Panc1 (cell line): Measurements from ENCODE around the gene PAH. TPM values are rescaled to one million over a fixed set of nuclear protein-coding genes. Genes with fewer than 3 reads are reported as not detected.
A peak's percentile ranks its signal among the peaks of the same experiment; 100 is the strongest.

Experiments
- ATAC-seq: fragments of 200-7000 bp; cut with Tn5 transposase; 2 replicates; pipeline ENCODE4 v1.9.1; 2020; ENCODE audit warnings: mild to moderate bottlenecking, moderate library complexity
- BruUV-seq: library from RNA; stranded (reverse); fragments of 400-500 nt; replicated peaks from 2 replicates; lab custom pipeline; 2021; lab: Mats Ljungman, UMichigan
- CTCF ChIA-PET: fragments of 300-600 bp; sonication (Branson Sonifier 250); formaldehyde crosslinking; loops from one replicate; lab custom pipeline; 2022; ENCODE audit warnings: antibody characterized with exemption; lab: Charles Lee
- POLR2A ChIA-PET: fragments of 300-600 bp; sonication (Branson Sonifier 250); formaldehyde crosslinking; loops from one replicate; lab custom pipeline; 2022; ENCODE audit warnings: antibody characterized with exemption; lab: Charles Lee
- DNase-seq: peaks from one replicate; pipeline ENCODE4 v3.0.0-alpha.2; 2010; ENCODE audit warnings: low read depth, low spot score
- H3K27ac ChIP-seq: 2 replicates; pipeline ENCODE4 v1.5.1; 2011; ENCODE audit warnings: mild to moderate bottlenecking, low read length, inconsistent platforms
- H3K27me3 ChIP-seq: fragments of 200-500 bp; sonication (Bioruptor generic); 2 replicates; pipeline ENCODE4 v1.6.0; 2014; ENCODE audit warnings: low read length, inconsistent platforms; ENCODE audit not compliant: control insufficient read depth, insufficient read depth
- H3K36me3 ChIP-seq: fragments of 200-500 bp; sonication (Bioruptor generic); 2 replicates; pipeline ENCODE4 v1.5.1; 2014; ENCODE audit warnings: inconsistent platforms, mild to moderate bottlenecking, low read length, moderate library complexity; ENCODE audit not compliant: control insufficient read depth, insufficient read depth
- H3K4me1 ChIP-seq: 2 replicates; pipeline ENCODE4 v1.5.1; 2011; ENCODE audit warnings: inconsistent platforms, mild to moderate bottlenecking, low read length, moderate library complexity; ENCODE audit not compliant: control insufficient read depth, insufficient read depth
- H3K4me3 ChIP-seq, 2 experiments: 2 replicates each; pipeline ENCODE4 v1.5.1; 2011 to 2012; ENCODE audit warnings: low read depth in 2 of 2, low read length in 2 of 2, mild to moderate bottlenecking in 2 of 2, inconsistent platforms in 1 of 2, moderate library complexity in 1 of 2
- H3K9me3 ChIP-seq: fragments of 200-500 bp; sonication (Bioruptor generic); 2 replicates; pipeline ENCODE4 v1.5.1; 2014; ENCODE audit warnings: low read depth, mild to moderate bottlenecking, inconsistent platforms, low read length, moderate library complexity; ENCODE audit not compliant: control insufficient read depth, insufficient read depth
- CTCF ChIP-seq: fragments of 450-650 bp; IDR thresholded peaks from 2 replicates; pipeline ENCODE4 v1.5.1; 2017; ENCODE audit warnings: mild to moderate bottlenecking
- POLR2AphosphoS5 ChIP-seq: IDR thresholded peaks from 2 replicates; pipeline ENCODE4 v1.6.1; 2012; ENCODE audit warnings: mild to moderate bottlenecking, low read depth, low read length, moderate library complexity
- REST ChIP-seq, 2 experiments: IDR thresholded peaks; 2 replicates each; pipeline ENCODE4 v1.6.1; 2011 to 2012; ENCODE audit warnings: low read depth in 2 of 2, control low read depth in 1 of 2, low read length in 1 of 2, mild to moderate bottlenecking in 1 of 2, moderate library complexity in 1 of 2; ENCODE audit not compliant: insufficient read depth in 1 of 2
- SIN3A ChIP-seq: IDR thresholded peaks from 2 replicates; pipeline ENCODE4 v1.6.1; 2012; ENCODE audit warnings: low read depth, mild to moderate bottlenecking, low read length, moderate library complexity, borderline replicate concordance; ENCODE audit not compliant: insufficient read depth
- TCF7L2 ChIP-seq: IDR thresholded peaks from 2 replicates; pipeline ENCODE4 v1.6.1; 2011; ENCODE audit warnings: mild to moderate bottlenecking, low read depth, low read length, inconsistent platforms
- in situ Hi-C: cut with HindIII; loops from 2 replicates; pipeline ENCODE4 v1.10.0; 2016; ENCODE audit warnings: low sequenced_read_pairs, low pct_unique_long_range_greater_than_20kb
- intact Hi-C: fragments of 100-400 bp; cut with micrococcal nuclease; formaldehyde crosslinking; loops from one replicate; pipeline ENCODE4 v1.10.0; 2022; ENCODE audit not compliant: unreplicated experiment
- total RNA-seq: library from RNA; stranded (reverse); gene quantifications from one replicate; pipeline ENCODE4 v1.2.1, GENCODE V29; 2021; ENCODE audit not compliant: unreplicated experiment

PAH gene
- total RNA-seq, 1 experiment from 2014 or later: 0.51 TPM

- in situ Hi-C loops: no loop called here
- DNase-seq: no peak
- H3K27ac ChIP-seq: no peak overlapping the region
- H3K9me3 ChIP-seq: no peaks in the 10 kb centered on the region
- TF ChIP-seq POLR2AphosphoS5 (no peak), SIN3A (no peak), CTCF (no peak), REST (IDR thresholded peaks at IDR 0.05; ENCODE audit: insufficient read depth in 1 of 2, low read depth in 2 of 2, low read length in 1 of 2) (no peak), TCF7L2 (no peak)
- ATAC-seq: no peak
- ChIA-PET POLR2A (no interaction called here), CTCF (interaction anchor here (0.6 kb wide), 1 partner anchor 630 kb away, joined by 3 read pairs; no protein-coding TSS in a partner anchor)
- H3K27me3 ChIP-seq: no peaks in the 10 kb centered on the region
- no peaks in the 10 kb centered on the region for H3K4me1 ChIP-seq
- no peak overlapping the region for H3K4me3 ChIP-seq
- no peaks in the 10 kb centered on the region for H3K36me3 ChIP-seq
- BruUV-seq: no TSS peak
- intact Hi-C loops: no loop called here
Observed at GRCh38 chr12:102918840-102919239, 1.8 kb upstream of the PAH start.

- no peaks in the 10 kb centered on the region for H3K4me1 ChIP-seq
- H3K27me3 ChIP-seq: no peaks in the 10 kb centered on the region
- H3K36me3 ChIP-seq: no peaks in the 10 kb centered on the region
- ATAC-seq (no peak), DNase-seq (no peak)
- intact Hi-C loops: no loop called here
- ChIA-PET CTCF (no interaction called here), POLR2A (no interaction called here)
- BruUV-seq: no TSS peak
- H3K9me3 ChIP-seq: no peaks in the 10 kb centered on the region
- H3K27ac ChIP-seq: no peak overlapping the region
- H3K4me3 ChIP-seq: peak overlapping the region in 1 of 2 experiments; percentile 41; a peak in 1 of 4 replicates
- in situ Hi-C loops: no loop called here
- TF ChIP-seq CTCF (no peak), SIN3A (no peak), POLR2AphosphoS5 (no peak), TCF7L2 (no peak), REST (IDR thresholded peaks at IDR 0.05; ENCODE audit: insufficient read depth in 1 of 2, low read depth in 2 of 2, low read length in 1 of 2) (no peak)
Observed at GRCh38 chr12:102916252-102917025, 605 bp downstream of the PAH start.
